ENCODE data around the gene CACFD1.

The CACFD1 gene

DNA sequence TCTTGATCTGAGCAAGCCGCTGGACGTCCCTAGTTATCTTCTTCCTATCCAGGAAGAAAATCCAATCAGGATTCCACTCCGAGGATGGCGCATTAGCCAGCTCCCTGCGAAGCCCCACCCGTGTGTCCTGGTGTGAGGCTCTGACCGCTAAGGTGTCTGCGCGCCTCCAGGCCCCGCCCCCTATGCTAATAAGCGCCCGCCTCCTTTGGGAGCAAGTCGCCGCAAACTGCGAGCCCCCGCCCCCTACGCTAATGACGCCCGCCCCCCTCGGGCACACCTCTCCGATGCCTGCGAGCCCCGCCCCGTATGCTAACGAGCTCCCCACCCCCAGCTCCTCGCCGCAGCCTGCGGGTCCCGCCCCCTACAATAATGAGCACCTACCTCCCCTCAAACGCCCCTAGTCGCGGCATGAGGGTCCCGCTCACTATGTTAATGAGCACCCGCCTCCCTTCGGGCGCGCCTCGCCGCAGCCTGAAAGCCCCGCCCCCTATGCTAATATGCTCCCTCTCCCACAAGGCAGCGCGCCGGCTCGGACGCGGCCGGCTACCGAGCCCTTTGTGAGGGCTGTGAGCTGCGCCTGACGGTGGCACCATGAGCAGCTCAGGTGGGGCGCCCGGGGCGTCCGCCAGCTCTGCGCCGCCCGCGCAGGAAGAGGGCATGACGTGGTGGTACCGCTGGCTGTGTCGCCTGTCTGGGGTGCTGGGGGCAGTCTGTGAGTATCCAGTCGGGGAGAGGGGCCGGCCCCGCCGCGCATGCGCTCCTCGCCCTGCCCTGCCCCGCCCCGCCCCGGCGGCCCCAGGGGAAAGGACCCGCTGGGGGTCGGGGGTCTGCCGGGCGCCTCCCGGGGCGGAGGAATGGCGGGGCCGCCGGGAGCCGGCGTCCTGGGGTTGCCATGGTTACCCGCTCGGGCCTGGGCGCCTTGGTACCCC, at the start of gene CACFD1:
TSS of gene CACFD1 (plus strand) at position 503 of the 929 bp plus-strand sequence. CDS start at position 592, 89 bp downstream.
- peak; percentile 89 for DNase-seq (ENCODE audit: low spot score)

GRCh38 chr9:133415170-133415569, 44.6 kb upstream of the CACFD1 start:
- no peak for DNase-seq (ENCODE audit: low spot score)

DNA sequence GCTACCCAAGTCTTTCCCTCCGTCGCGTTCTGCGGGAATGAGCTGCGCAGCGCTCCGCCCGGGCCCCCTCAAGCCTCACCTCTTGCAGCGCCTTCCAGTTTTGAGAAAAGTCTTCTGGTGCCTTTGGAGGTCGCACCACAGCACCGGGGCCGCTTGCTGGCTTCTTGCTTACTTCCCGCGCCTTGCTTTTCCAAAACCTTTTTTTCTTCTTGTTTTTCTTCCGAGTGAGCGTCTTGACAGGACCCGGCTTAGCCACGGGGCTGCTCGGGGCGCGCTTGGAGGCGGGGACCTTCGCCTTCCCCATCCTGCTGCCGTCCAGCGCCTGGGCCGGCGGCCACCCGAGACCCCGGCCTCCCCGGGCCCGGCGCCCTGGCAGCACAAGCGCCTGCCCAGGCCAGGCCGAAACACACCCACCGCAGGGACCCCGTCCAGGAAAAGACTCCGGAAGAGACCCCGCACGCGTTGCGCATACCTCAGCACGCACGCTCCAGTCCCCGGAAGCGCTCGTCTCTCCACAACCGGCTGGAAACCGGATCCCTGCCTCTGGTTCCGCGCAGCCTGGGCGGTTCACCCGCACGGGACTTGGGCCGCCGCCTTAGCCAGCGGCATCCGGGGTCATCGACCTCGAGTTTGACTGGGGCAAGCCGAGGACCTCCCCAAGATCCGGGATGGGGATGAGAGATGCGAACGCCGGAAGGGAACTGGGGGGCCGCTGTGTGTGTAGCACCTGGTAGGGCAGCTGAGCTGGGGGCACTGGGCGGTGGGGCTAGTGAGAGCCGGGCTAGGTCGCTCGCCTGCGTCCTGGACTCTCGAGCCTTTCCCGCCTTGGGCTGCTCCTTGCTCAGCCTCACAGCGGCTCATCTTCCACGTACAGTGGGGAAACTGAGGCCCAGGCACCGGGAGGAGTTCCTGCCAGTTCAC, 42.0 kb upstream of the CACFD1 start, which contains the start of gene REXO4:
TSS of gene REXO4 (minus strand) at position 470 of the 921 bp plus-strand sequence. CDS start at position 304, 166 bp downstream.
- peak; percentile 73 for DNase-seq (ENCODE audit: low spot score)

GRCh38 chr9:133419005-133419404, 40.8 kb upstream of the CACFD1 start:
- no peak for DNase-seq (ENCODE audit: low spot score)

DNA sequence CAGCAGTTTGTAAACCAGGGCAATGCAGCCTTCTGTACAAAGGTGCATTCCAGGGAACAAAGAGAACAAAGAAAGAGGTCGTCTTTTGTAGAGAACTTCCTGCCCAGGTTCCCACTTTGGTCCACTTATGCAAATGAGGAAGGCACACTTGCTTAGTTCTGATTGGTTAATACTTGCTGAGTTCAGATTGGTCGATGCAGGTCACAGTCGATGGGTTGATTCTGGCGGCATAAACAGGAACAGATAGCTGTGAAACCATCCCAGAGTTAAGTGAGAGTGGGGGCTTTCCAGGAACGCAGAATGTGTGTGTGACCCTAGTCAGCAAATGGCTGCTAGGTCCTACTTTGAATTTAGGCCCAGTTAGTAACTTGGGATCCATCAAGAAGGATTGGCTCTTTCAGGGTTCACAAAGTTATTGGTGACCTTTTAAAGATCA, 39.4 kb upstream of the CACFD1 start:
- no peak for DNase-seq (ENCODE audit: low spot score)

DNA sequence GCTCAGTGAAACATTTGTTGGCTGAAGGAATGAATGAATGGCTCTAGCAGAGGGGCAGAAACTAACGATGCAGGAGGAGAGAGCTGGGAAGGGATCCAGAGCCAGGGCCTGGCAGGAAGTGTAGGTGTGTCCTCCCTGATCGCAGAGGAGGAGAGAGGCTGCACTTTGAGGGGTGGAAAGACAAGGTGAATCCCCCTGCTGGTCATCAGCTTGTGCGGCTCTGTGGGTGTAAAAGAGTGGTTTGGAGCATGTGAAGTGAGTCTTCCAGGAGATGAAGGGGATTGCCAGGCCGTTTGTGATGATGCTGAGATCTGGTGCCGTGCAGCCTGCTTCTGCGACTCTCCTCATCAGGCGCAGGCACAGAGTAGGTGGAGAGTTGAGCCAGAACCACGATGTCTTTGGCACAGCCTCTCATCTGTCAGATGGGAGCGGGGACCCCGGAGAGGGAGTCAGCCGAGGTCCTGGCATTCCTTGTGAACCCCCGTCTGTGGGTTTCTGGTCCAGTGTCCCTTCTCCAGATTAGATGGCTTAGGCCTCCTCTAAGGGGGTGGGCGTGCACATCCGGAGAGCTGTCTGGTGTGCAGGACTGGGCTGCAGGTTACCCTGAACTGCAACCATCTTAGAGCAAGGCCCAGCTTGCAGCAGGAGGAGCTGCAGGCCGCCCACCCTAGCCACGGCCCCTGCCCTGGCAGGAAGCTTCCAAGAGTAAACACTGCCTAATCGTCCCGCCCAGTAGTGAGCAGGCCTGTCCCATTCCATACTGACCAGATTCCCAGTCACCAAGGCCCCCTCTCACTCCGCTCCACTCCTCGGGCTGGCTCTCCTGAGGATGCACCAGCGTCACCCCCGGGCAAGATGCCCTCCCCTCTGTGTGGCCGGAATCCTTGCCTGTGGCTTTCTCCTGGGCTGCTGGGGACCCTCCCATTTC, 37.9 kb upstream of the CACFD1 start, which contains the start of gene ADAMTS13:
TSS of gene ADAMTS13 (plus strand) at position 753 of the 928 bp plus-strand sequence. CDS start at position 830, 77 bp downstream.
- no peak for DNase-seq (ENCODE audit: low spot score)

DNA sequence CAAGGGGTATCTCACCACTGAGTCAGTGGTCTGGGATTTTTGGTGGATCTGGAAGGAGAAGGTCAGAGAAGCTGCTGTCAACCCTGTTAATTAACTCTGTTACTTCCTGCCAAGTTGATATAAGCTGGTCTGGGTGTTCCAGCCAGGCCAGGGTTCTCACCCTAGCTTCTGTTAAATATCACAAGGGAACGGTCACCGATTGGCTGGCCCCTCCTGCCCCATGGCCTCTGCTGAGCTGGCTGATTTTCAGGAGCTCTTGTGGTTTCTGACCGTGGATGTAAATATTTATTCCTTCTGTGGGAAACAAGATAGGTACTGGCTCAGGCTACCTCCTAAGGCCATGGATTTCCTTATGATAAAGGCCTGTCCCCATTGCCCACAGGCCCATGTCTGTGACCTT, 36.6 kb upstream of the CACFD1 start:
- DNase-seq (ENCODE audit: low spot score) = no peak

DNA sequence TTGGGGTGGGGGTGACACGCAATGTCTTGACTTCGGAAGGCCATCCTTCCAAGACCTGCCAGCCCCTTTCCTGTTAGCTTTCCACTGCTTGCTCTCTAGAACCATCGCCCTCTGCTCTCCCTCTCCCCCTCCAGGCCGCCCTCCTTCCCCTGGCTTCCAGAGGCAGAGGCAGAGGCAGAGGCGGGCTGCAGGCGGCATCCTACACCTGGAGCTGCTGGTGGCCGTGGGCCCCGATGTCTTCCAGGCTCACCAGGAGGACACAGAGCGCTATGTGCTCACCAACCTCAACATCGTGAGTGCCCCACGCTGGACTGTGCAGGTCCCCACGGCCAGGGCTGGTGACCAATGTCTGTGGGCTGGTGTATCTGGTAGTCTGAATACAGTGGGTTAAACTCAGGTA, 35.6 kb upstream of the CACFD1 start:
- DNase-seq (ENCODE audit: low spot score) = no peak

GRCh38 chr9:133425049-133425632, 34.6 kb upstream of the CACFD1 start:
- no peak for DNase-seq (ENCODE audit: low spot score)

- DNase-seq (ENCODE audit: low spot score) = no peak
These were observed 33.8 kb upstream of the CACFD1 start for GRCh38 chr9:133426011-133426410.

GRCh38 chr9:133427658-133428348, 32.0 kb upstream of the CACFD1 start:
- no peak for DNase-seq (ENCODE audit: low spot score)

DNA sequence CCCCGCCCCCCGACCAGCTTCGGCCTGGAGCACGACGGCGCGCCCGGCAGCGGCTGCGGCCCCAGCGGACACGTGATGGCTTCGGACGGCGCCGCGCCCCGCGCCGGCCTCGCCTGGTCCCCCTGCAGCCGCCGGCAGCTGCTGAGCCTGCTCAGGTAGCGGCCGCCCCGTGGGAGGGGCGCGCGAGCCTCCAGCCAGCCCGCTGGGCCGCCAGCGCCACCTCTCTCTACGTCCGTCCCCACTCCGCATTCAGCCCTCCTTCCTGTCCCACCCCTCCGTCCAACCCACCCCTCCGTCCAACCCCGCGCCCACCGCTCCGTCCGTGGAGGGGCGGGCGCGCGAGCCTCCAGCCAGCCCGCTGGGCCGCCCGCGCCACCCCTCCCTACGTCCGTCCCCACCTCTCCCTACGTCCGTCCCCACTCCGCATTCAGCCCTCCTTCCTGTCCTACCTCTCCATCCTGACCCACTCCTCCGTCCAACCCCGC, 31.1 kb upstream of the CACFD1 start:
- DNase-seq (ENCODE audit: low spot score) = no peak

DNA sequence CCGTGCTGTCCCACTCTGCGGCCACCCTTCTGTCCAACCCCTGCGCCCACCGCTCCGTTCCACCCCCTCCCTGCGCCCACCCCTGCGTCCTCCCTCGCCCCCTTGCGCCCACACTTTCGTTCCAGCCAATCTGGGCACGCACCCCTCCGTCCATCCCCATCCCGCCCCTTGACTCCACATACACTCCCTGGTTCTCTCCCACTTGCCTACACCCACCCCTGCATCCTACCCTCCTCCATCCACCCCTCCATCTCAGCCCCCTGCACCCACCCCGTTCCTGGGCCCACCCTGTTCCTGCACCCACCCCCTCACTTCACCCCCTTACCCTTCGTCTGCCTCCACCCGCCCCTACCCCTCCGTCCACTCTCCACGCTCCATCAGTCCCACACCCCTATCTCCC, 30.6 kb upstream of the CACFD1 start:
- DNase-seq (ENCODE audit: low spot score) = no peak

DNA sequence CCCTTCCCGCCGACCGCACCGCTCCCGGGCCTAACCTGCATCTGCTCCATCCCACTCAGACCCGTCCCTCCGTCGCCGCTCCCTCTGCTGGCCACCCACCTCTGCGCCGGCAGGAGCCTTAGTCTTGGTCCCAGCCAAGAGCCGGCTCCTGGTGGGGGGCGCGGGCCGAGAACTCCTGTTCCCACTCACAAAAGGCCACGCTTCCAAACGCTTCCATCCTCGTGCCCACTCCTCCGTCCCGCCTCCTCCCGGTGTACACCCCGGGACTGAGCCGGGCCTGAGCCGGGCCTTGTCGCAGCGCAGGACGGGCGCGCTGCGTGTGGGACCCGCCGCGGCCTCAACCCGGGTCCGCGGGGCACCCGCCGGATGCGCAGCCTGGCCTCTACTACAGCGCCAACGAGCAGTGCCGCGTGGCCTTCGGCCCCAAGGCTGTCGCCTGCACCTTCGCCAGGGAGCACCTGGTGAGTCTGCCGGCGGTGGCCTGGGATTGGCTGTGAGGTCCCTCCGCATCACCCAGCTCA, 30.1 kb upstream of the CACFD1 start:
- DNase-seq (ENCODE audit: low spot score) = peak; percentile 13

DNA sequence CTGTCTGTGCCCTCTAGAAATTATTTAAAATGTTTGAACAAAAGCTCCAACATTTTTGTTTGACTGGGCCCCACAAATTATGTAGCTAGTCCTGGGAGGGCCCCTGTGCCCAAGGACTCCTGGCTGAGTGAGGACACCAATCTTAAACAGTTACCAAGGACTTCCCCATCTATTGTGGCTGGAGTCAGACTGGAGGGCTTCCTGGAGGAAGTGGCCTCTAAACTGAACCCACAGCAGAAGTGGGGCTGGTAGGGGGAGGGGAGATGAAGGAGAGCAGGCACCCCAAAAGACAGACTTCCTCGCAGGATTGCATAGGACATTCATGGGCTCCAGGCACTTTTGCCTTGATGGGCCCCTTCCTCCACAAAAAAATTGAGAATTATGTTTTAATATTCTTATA, 29.5 kb upstream of the CACFD1 start:
- DNase-seq (ENCODE audit: low spot score) = no peak

- DNase-seq (ENCODE audit: low spot score) = no peak
These were observed 26.4 kb upstream of the CACFD1 start for GRCh38 chr9:133433351-133433843.

DNA sequence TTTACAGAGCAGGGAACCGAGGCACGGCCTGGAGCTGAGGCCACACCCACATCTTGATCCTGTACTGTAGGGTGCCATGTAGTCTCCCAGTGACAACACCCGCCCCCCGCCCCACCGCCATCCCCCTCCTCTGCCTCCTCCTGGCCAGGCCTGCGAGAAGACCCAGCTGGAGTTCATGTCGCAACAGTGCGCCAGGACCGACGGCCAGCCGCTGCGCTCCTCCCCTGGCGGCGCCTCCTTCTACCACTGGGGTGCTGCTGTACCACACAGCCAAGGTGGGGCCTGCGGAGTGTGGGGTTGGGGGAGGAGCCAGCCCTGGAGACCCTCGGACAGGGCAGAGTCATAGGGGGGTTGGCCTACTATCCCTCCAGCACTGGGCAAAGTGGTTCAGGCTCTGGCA, 23.1 kb upstream of the CACFD1 start:
- no peak for DNase-seq (ENCODE audit: low spot score)

GRCh38 chr9:133437753-133438531, 21.8 kb upstream of the CACFD1 start:
- no peak for DNase-seq (ENCODE audit: low spot score)

- no peak for DNase-seq (ENCODE audit: low spot score)
These were observed 20.4 kb upstream of the CACFD1 start for GRCh38 chr9:133439337-133439736.
